H1 (cell line): ENCODE data around the gene SH3PXD2B. TPM values are rescaled to one million over a fixed set of nuclear protein-coding genes. Genes with fewer than 3 reads are reported as not detected.

Source experiments
- CTCF ChIA-PET: fragments of 300-600 bp; sonication (Branson Sonifier 250); formaldehyde crosslinking; loops from one replicate; lab custom pipeline; 2021; ENCODE audit not compliant: partially characterized antibody; lab: Charles Lee
- POLR2A ChIA-PET: fragments of 300-600 bp; sonication (Branson Sonifier 250); formaldehyde crosslinking; loops from one replicate; lab custom pipeline; 2021; ENCODE audit warnings: inconsistent platforms; ENCODE audit not compliant: partially characterized antibody; lab: Charles Lee
- DNase-seq, 2 experiments: peaks; one replicate each; pipeline versions ENCODE4 v3.0.0 to v3.0.0-alpha.2; 2010 to 2022; ENCODE audit warnings: low spot score in 2 of 2, low read depth in 1 of 2, mixed read lengths in 1 of 2
- FAIRE-seq: peaks from 2 replicates; lab custom pipeline; 2011; peaks lifted over from hg19 to GRCh38; lab: Jason Lieb, UNC
- H2AFZ ChIP-seq: 2 replicates; pipeline ENCODE4 v1.8.1; 2012; ENCODE audit warnings: low read length, inconsistent platforms
- H2AK5ac ChIP-seq: 2 replicates; pipeline ENCODE4 v1.6.1; 2013; ENCODE audit warnings: low read depth, low read length
- H2BK120ac ChIP-seq: replicated peaks from 2 replicates; pipeline ENCODE3; 2013; ENCODE audit warnings: low read depth, low read length, inconsistent platforms
- H2BK12ac ChIP-seq: 2 replicates; pipeline ENCODE4 v1.6.1; 2013; ENCODE audit warnings: low read depth, low read length
- H2BK15ac ChIP-seq: 2 replicates; pipeline ENCODE4 v1.6.1; 2013; ENCODE audit warnings: low read length
- H2BK20ac ChIP-seq: 2 replicates; pipeline ENCODE4 v1.6.1; 2013; ENCODE audit warnings: low read length
- H2BK5ac ChIP-seq: 2 replicates; pipeline ENCODE4 v1.6.1; 2013; ENCODE audit warnings: low read depth, low read length
- H3K14ac ChIP-seq: 2 replicates; pipeline ENCODE4 v1.6.1; 2013; ENCODE audit warnings: inconsistent platforms; ENCODE audit not compliant: insufficient read length
- H3K18ac ChIP-seq: 2 replicates; pipeline ENCODE4 v1.6.1; 2013; ENCODE audit warnings: low read length; ENCODE audit errors: extremely low read depth
- H3K23ac ChIP-seq: 2 replicates; pipeline ENCODE4 v1.6.1; 2013; ENCODE audit warnings: inconsistent platforms; ENCODE audit not compliant: insufficient read length
- H3K23me2 ChIP-seq: 2 replicates; pipeline ENCODE4 v1.6.1; 2013; ENCODE audit warnings: low read depth, low read length
- H3K27ac ChIP-seq: 2 replicates; pipeline ENCODE4 v1.6.1; 2011; ENCODE audit warnings: low read depth, low read length, inconsistent platforms
- H3K27me3 ChIP-seq, 4 experiments: replicated peaks in 1 of 4; 1 replicate in 1 of 4; 2 replicates in 3 of 4; pipeline versions ENCODE4 v1.6.1 to v1.8.1; 2011 to 2013; ENCODE audit warnings: low read length in 3 of 4, mild to moderate bottlenecking in 3 of 4, inconsistent platforms in 2 of 4, mixed read lengths in 2 of 4, moderate library complexity in 1 of 4; ENCODE audit not compliant: control insufficient read depth in 3 of 4, insufficient read depth in 3 of 4; ENCODE audit errors: extremely low read depth in 1 of 4
- H3K36me3 ChIP-seq, 4 experiments: 2 replicates each; pipeline versions ENCODE4 v1.6.1 to v1.8.1; 2011 to 2013; ENCODE audit warnings: mild to moderate bottlenecking in 4 of 4, low read length in 3 of 4, moderate library complexity in 2 of 4, control low read depth in 1 of 4, inconsistent platforms in 1 of 4; ENCODE audit not compliant: insufficient read depth in 4 of 4, control insufficient read depth in 2 of 4
- H3K4ac ChIP-seq: replicated peaks from 2 replicates; pipeline ENCODE3; 2013; ENCODE audit warnings: low read length, low read depth, mixed read lengths, inconsistent platforms; ENCODE audit not compliant: insufficient read length
- H3K4me1 ChIP-seq, 4 experiments: replicated peaks in 1 of 4; 1 replicate in 1 of 4; 2 replicates in 3 of 4; pipeline versions ENCODE4 v1.6.1 to v1.8.1; 2011 to 2013; ENCODE audit warnings: low read length in 3 of 4, inconsistent platforms in 2 of 4, mixed read lengths in 1 of 4; ENCODE audit not compliant: insufficient read depth in 4 of 4, control insufficient read depth in 3 of 4
- H3K4me2 ChIP-seq, 2 experiments: 2 replicates each; pipeline versions ENCODE4 v1.6.1 to v1.8.1; 2011 to 2013; ENCODE audit warnings: low read depth in 2 of 2, low read length in 2 of 2, control low read depth in 1 of 2, inconsistent platforms in 1 of 2, mild to moderate bottlenecking in 1 of 2; ENCODE audit not compliant: insufficient read depth in 1 of 2
- H3K4me3 ChIP-seq, 4 experiments: fragments of 200-600, 300-600 bp in 1 of 4; sonication (generic), shearing (Covaris generic), sonication (Bioruptor Twin) in 1 of 4; 2 replicates each; pipeline versions ENCODE4 v1.5.1 to v1.8.1; 2011 to 2016; ENCODE audit warnings: low read length in 4 of 4, low read depth in 3 of 4, control low read depth in 2 of 4, inconsistent platforms in 2 of 4, mild to moderate bottlenecking in 2 of 4, mixed read lengths in 1 of 4, moderate library complexity in 1 of 4; ENCODE audit not compliant: insufficient read depth in 2 of 4; ENCODE audit errors: extremely low read depth in 1 of 4
- H3K56ac ChIP-seq: replicated peaks from 2 replicates; pipeline ENCODE3; 2013; ENCODE audit warnings: low read depth, mild to moderate bottlenecking, mixed read lengths, low read length, inconsistent platforms; ENCODE audit not compliant: insufficient read length
- H3K79me1 ChIP-seq: 2 replicates; pipeline ENCODE4 v1.6.1; 2013; ENCODE audit warnings: low read depth, low read length, control low read depth
- H3K79me2 ChIP-seq, 2 experiments: 2 replicates each; pipeline versions ENCODE4 v1.6.1 to v1.8.1; 2012 to 2013; ENCODE audit warnings: low read length in 2 of 2, mild to moderate bottlenecking in 2 of 2, inconsistent platforms in 1 of 2; ENCODE audit not compliant: insufficient read depth in 2 of 2, control insufficient read depth in 1 of 2
- H3K9ac ChIP-seq, 4 experiments: replicated peaks in 1 of 4; 1 replicate in 1 of 4; 2 replicates in 3 of 4; pipeline versions ENCODE4 v1.6.1 to v1.8.1; 2011 to 2013; ENCODE audit warnings: low read depth in 3 of 4, low read length in 3 of 4, control low read depth in 2 of 4, mild to moderate bottlenecking in 2 of 4, moderate library complexity in 2 of 4, inconsistent platforms in 1 of 4; ENCODE audit errors: extremely low read depth in 1 of 4
- H3K9me3 ChIP-seq, 2 experiments: 2 replicates each; pipeline versions ENCODE4 v1.6.1 to v1.8.1; 2012 to 2013; ENCODE audit warnings: mild to moderate bottlenecking in 2 of 2, moderate library complexity in 2 of 2, control low read depth in 1 of 2, inconsistent platforms in 1 of 2, low read depth in 1 of 2, low read length in 1 of 2, mixed read lengths in 1 of 2; ENCODE audit not compliant: insufficient read depth in 2 of 2
- H4K20me1 ChIP-seq, 2 experiments: replicated peaks in 1 of 2; 2 replicates each; pipeline versions ENCODE3 to v1.8.1; 2011 to 2013; ENCODE audit warnings: inconsistent platforms in 2 of 2, low read length in 2 of 2, mild to moderate bottlenecking in 1 of 2; ENCODE audit not compliant: insufficient read depth in 2 of 2, control insufficient read depth in 1 of 2
- H4K5ac ChIP-seq: 2 replicates; pipeline ENCODE4 v1.6.1; 2013; ENCODE audit warnings: low read length, low read depth, mixed read lengths, inconsistent platforms; ENCODE audit not compliant: insufficient read length
- H4K8ac ChIP-seq: 2 replicates; pipeline ENCODE4 v1.8.0; 2013; ENCODE audit warnings: mild to moderate bottlenecking, moderate library complexity, low read length, inconsistent platforms; ENCODE audit not compliant: insufficient read depth; ENCODE audit errors: extremely low read depth
- H4K91ac ChIP-seq: replicated peaks from 2 replicates; pipeline ENCODE3; 2013; ENCODE audit warnings: low read length, mixed read lengths, inconsistent platforms; ENCODE audit not compliant: insufficient read length
- BRCA1 ChIP-seq: IDR thresholded peaks from 2 replicates; pipeline ENCODE4 v1.6.1; 2012; ENCODE audit warnings: low read depth, low read length, improper control_type of control experiment
- CTBP2 ChIP-seq: IDR thresholded peaks from 2 replicates; pipeline ENCODE4 v1.7.0; 2011; ENCODE audit warnings: borderline replicate concordance, mild to moderate bottlenecking, moderate library complexity, mixed read lengths, low read length; ENCODE audit not compliant: insufficient read depth, insufficient read length
- CTCF ChIP-seq, 3 experiments: IDR thresholded peaks; 1 replicate in 2 of 3; 2 replicates in 1 of 3; pipeline versions ENCODE4 v1.5.1 to v1.6.1; 2011; ENCODE audit warnings: low read length in 3 of 3, mild to moderate bottlenecking in 3 of 3, inconsistent platforms in 2 of 3, low read depth in 1 of 3, moderate library complexity in 1 of 3; ENCODE audit not compliant: insufficient read depth in 1 of 3; ENCODE audit errors: control extremely low read depth in 1 of 3
- EGR1 ChIP-seq: IDR thresholded peaks from 2 replicates; pipeline ENCODE4 v1.6.1; 2011; ENCODE audit warnings: low read depth, low read length, borderline replicate concordance
- GABPA ChIP-seq: IDR thresholded peaks from 2 replicates; pipeline ENCODE4 v1.6.1; 2011; ENCODE audit warnings: mild to moderate bottlenecking, low read length, moderate library complexity, borderline replicate concordance; ENCODE audit not compliant: insufficient read depth
- KDM5A ChIP-seq: fragments of 200-600 bp; IDR thresholded peaks from 2 replicates; pipeline ENCODE4 v1.7.1; 2012; ENCODE audit warnings: mild to moderate bottlenecking, low read length, inconsistent platforms, mixed read lengths
- SP1 ChIP-seq: IDR thresholded peaks from 2 replicates; pipeline ENCODE4 v1.6.1; 2011; ENCODE audit warnings: low read depth, low read length
- SP2 ChIP-seq: IDR thresholded peaks from 2 replicates; pipeline ENCODE4 v1.6.1; 2012; ENCODE audit warnings: mild to moderate bottlenecking, low read length, inconsistent platforms
- SP4 ChIP-seq: IDR thresholded peaks from 2 replicates; pipeline ENCODE4 v1.6.1; 2012; ENCODE audit warnings: low read length, inconsistent platforms
- TAF1 ChIP-seq: IDR thresholded peaks from 2 replicates; pipeline ENCODE4 v1.6.1; 2011; ENCODE audit warnings: mild to moderate bottlenecking, low read depth, low read length
- TBP ChIP-seq: IDR thresholded peaks from 2 replicates; pipeline ENCODE4 v1.6.1; 2011; ENCODE audit warnings: low read depth, low read length, improper control_type of control experiment
- TEAD4 ChIP-seq: IDR thresholded peaks from 2 replicates; pipeline ENCODE4 v1.6.1; 2012; ENCODE audit warnings: low read depth, low read length, inconsistent platforms, mixed read lengths
- WGBS, 2 experiments: shearing (Covaris generic) in 1 of 2; methylation state at CpG; one replicate each; pipeline versions ENCODE4 v1.1.6 to v1.1.7; 2013 to 2015; ENCODE audit warnings: low lambda C conversion rate in 2 of 2, mixed read lengths in 2 of 2, inconsistent platforms in 1 of 2, low coverage in 1 of 2, missing lambda C conversion rate in 1 of 2; ENCODE audit not compliant: insufficient replicate concordance in 2 of 2, insufficient coverage in 1 of 2, insufficient read length in 1 of 2; ENCODE audit errors: extremely low coverage in 1 of 2, missing lambda C conversion rate in 1 of 2; 5-methylcytosine and 5-hydroxymethylcytosine counted together
- polyA plus RNA-seq, 7 experiments: library from polyadenylated mRNA; depleted of rRNA in 3 of 7; stranded (reverse) in 5 of 7; unstranded in 2 of 7; fragments of >200 nt in 5 of 7; fragments of 200-250 nt in 2 of 7; gene quantifications; 1 replicate in 5 of 7; 2 replicates in 1 of 7; 4 replicates in 1 of 7; pipeline versions ENCODE4 v1.2.1 to v1.2.3, GENCODE V29; 2011 to 2013; ENCODE audit warnings: missing spikeins in 2 of 7, mixed read lengths in 2 of 7
- total RNA-seq: library from RNA; stranded (reverse); fragmentation: NEBNext Ultra II Directional; extraction: Animal tissue kit (Norgen Biotek cat#: 25700); gene quantifications from 2 replicates; pipeline ENCODE4 v1.2.1, GENCODE V29; 2021

The SH3PXD2B gene
- total and polyA plus RNA-seq, 2 of the 8 experiments (the other 6 are each of a cell fraction or from before 2014, with no cell fraction given) = 32.9 to 72.9 TPM

GRCh38 chr5:172501708-172502320, 47.5 kb upstream of the SH3PXD2B start:
- POLR2A ChIA-PET = no interaction called here
- no peak for FAIRE-seq
- TF ChIP-seq SP1 = no peak
- TF ChIP-seq BRCA1 = no peak
- TF ChIP-seq TBP = no peak
- TF ChIP-seq SP2 = no peak
- no peak for TF ChIP-seq TAF1
- no peak for TF ChIP-seq KDM5A
- TF ChIP-seq CTBP2 = no peak
- no peak for TF ChIP-seq SP4
- TF ChIP-seq EGR1 = no peak
- TF ChIP-seq TEAD4 = no peak
- TF ChIP-seq CTCF (IDR thresholded peaks at IDR 0.05; ENCODE audit: control extremely low read depth in 1 of 3, insufficient read depth in 1 of 3, low read depth in 1 of 3, low read length in 3 of 3) = no peak
- TF ChIP-seq GABPA = no peak

More at GRCh38 chr5:172501708-172502320, 47.5 kb upstream of the SH3PXD2B start:
- CTCF ChIA-PET = interaction anchor here (0.9 to 1.3 kb wide), 2 partner anchors 22 to 140 kb away, joined by 3 to 5 read pairs; no protein-coding TSS in a partner anchor
- no peaks in the 10 kb centered on the region for H3K36me3 ChIP-seq
- H4K20me1 ChIP-seq = no peaks in the 10 kb centered on the region
- 0 out of 2 replicates have a peak overlapping the region, but pooled peaks have one; percentile 50 for H2BK12ac ChIP-seq
- H3K18ac ChIP-seq = no peak overlapping the region
- no peak overlapping the region for H2BK15ac ChIP-seq
- H2BK120ac ChIP-seq = no peak overlapping the region
- H3K79me2 ChIP-seq = no peaks in the 10 kb centered on the region
- no peak overlapping the region for H4K91ac ChIP-seq
- H2AFZ ChIP-seq = no peak overlapping the region
- no peak overlapping the region for H3K4me3 ChIP-seq
- H3K14ac ChIP-seq = no peak overlapping the region
- H4K5ac ChIP-seq = no peak overlapping the region
- no peak overlapping the region for H2AK5ac ChIP-seq
- H3K27me3 ChIP-seq = no peaks in the 10 kb centered on the region
- H2BK20ac ChIP-seq = no peak overlapping the region
- no peaks in the 10 kb centered on the region for H3K23me2 ChIP-seq
- no peak overlapping the region for H2BK5ac ChIP-seq
- WGBS, 2 experiments = 85% methylated on average over 7 of the region's 7 CpGs; no CpG with 5 or more reads in 1 of the 2 experiments
- peak overlapping the region; percentile 44 for H3K4ac ChIP-seq
- H3K27ac ChIP-seq = no peak overlapping the region
- peak in 1 of 2 experiments; percentile 17 for DNase-seq
- no peak overlapping the region for H3K9ac ChIP-seq
- H3K23ac ChIP-seq = no peak overlapping the region
- no peaks in the 10 kb centered on the region for H3K79me1 ChIP-seq
- H3K4me2 ChIP-seq = no peak overlapping the region
- no peak overlapping the region for H3K56ac ChIP-seq
- H3K9me3 ChIP-seq = no peaks in the 10 kb centered on the region
- no peak overlapping the region for H4K8ac ChIP-seq
- no peaks in the 10 kb centered on the region; a peak in 1 of 7 replicates for H3K4me1 ChIP-seq
